ENCODE results near the gene SAPCD2. TPM values are rescaled to one million over a fixed set of nuclear protein-coding genes. Genes with fewer than 3 reads are reported as not detected.

SAPCD2 gene
- total RNA-seq, 1 experiment from 2014 or later = 29.8 TPM

DNA sequence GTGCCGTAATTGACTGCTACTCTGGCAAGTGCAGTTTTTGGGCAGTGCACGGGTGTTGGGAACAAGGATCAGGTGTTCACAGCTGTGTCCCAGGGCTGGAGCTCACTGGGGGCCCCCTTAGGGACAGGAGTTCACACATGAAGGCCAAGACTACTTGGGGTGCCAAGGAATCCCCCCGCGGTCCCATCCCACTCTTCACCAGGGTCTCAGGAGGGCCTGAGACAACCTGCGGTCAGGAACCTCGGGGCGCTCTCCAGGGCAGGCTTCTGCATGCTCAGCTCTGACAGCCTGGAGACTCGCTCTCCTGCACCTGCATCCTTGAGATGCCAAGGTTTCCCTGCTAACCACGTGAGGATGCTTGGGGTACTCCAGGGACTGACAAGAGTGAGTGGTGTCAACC lies 14.2 kb upstream of the SAPCD2 start:
- no peak overlapping the region for H2BK5ac ChIP-seq (ENCODE audit: insufficient read length, low read length)
- H3K4ac ChIP-seq (ENCODE audit: low read depth, low read length) = no peak overlapping the region
- no peak overlapping the region for H3K18ac ChIP-seq (ENCODE audit: insufficient read length, low read depth, low read length)
- H3K9ac ChIP-seq (ENCODE audit: extremely low read depth, insufficient read length, low read length) = no peak overlapping the region
- peaks cover 12% of the 10 kb centered on the region for H3K23me2 ChIP-seq (ENCODE audit: insufficient read length, low read depth, low read length, poor library complexity, severe bottlenecking)
- H3K27ac ChIP-seq (ENCODE audit: insufficient read length, low read depth, low read length) = no peak overlapping the region
- no CpG with 5 or more reads among the region's 9 CpGs for WGBS (ENCODE audit: extremely low coverage, insufficient read length, low lambda C conversion rate)
- H2BK120ac ChIP-seq (ENCODE audit: low read depth, low read length, poor library complexity, severe bottlenecking) = no peak overlapping the region
- no peak overlapping the region for H2BK15ac ChIP-seq (ENCODE audit: low read depth, low read length)
- H3K56ac ChIP-seq (ENCODE audit: insufficient read length, low read depth, low read length) = no peak overlapping the region
- Mint-ChIP-seq H3K4me1 (peaks cover 17 to 24% of the 10 kb centered on the region in 2 experiments), H3K27ac (no peak overlapping the region), H3K9me3 (no peaks in the 10 kb centered on the region), H3K27me3 (ENCODE audit: low read depth) (peaks cover 16% of the 10 kb centered on the region), H3K36me3 (ENCODE audit: insufficient read depth in 1 of 3, low read depth in 3 of 3) (peaks cover 0 to 7% (median 4%) of the 10 kb centered on the region in 3 experiments; a peak in 3 of 7 replicates), H3K4me3 (no peak overlapping the region)
- no peaks in the 10 kb centered on the region for H3K4me1 ChIP-seq (ENCODE audit: insufficient read depth, low read length)
- no peak overlapping the region for H4K5ac ChIP-seq (ENCODE audit: insufficient read length, low read depth, low read length)
- no peak overlapping the region for H2BK12ac ChIP-seq (ENCODE audit: insufficient read length, low read depth, low read length)
- H3K27me3 ChIP-seq (ENCODE audit: insufficient read depth, low read length) = no peaks in the 10 kb centered on the region
- H4K91ac ChIP-seq (ENCODE audit: insufficient read length, low read depth, low read length) = no peak overlapping the region
- no peak overlapping the region for H2AFZ ChIP-seq (ENCODE audit: low read length)
- H3K79me1 ChIP-seq (ENCODE audit: insufficient read depth, low read depth, low read length, poor library complexity, severe bottlenecking) = no peaks in the 10 kb centered on the region
- H4K8ac ChIP-seq (replicated peaks; ENCODE audit: insufficient read length, low read depth, low read length) = no peak overlapping the region
- H3T11ph ChIP-seq (ENCODE audit: low read length) = no peak overlapping the region
- H3K23ac ChIP-seq (ENCODE audit: insufficient read length, low read depth, low read length) = no peak overlapping the region
- DNase-seq = no peak
- TF ChIP-seq, protein P1, sequence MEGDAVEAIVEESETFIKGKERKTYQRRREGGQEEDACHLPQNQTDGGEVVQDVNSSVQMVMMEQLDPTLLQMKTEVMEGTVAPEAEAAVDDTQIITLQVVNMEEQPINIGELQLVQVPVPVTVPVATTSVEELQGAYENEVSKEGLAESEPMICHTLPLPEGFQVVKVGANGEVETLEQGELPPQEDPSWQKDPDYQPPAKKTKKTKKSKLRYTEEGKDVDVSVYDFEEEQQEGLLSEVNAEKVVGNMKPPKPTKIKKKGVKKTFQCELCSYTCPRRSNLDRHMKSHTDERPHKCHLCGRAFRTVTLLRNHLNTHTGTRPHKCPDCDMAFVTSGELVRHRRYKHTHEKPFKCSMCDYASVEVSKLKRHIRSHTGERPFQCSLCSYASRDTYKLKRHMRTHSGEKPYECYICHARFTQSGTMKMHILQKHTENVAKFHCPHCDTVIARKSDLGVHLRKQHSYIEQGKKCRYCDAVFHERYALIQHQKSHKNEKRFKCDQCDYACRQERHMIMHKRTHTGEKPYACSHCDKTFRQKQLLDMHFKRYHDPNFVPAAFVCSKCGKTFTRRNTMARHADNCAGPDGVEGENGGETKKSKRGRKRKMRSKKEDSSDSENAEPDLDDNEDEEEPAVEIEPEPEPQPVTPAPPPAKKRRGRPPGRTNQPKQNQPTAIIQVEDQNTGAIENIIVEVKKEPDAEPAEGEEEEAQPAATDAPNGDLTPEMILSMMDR (conservative IDR thresholded peaks at IDR 0.05) = no peak
- no peak overlapping the region for H2BK20ac ChIP-seq (ENCODE audit: low read depth, low read length, poor library complexity, severe bottlenecking)
- no peaks in the 10 kb centered on the region for H4K20me1 ChIP-seq (ENCODE audit: control insufficient read depth, insufficient read depth, insufficient read length)
- H3K79me2 ChIP-seq (ENCODE audit: insufficient read depth, low read length) = no peaks in the 10 kb centered on the region
- no peaks in the 10 kb centered on the region for H3K9me3 ChIP-seq (ENCODE audit: control insufficient read depth, low read depth, low read length)
- H2AK5ac ChIP-seq (ENCODE audit: insufficient read length, low read length) = no peak overlapping the region
- no peak overlapping the region for H3K4me2 ChIP-seq (ENCODE audit: insufficient read depth, insufficient read length, low read length)
- no peak overlapping the region for H3K14ac ChIP-seq (ENCODE audit: insufficient read depth, low read length)

Measured in H9 (cell line).